DND-41 (cell line): Measurements from ENCODE around the gene CACNA2D3.

Experiments used
- ATAC-seq: fragments of 200-7000 bp; cut with Tn5 transposase; 3 replicates; pipeline ENCODE4 v1.9.1; 2021; ENCODE audit warnings: low read depth; ENCODE audit not compliant: insufficient read depth
- DNase-seq: peaks from one replicate; pipeline ENCODE4 v3.0.0-alpha.2; 2020
- H2AFZ ChIP-seq: 2 replicates; pipeline ENCODE4 v1.6.0; 2012; ENCODE audit warnings: low read depth, low read length
- H3K27ac ChIP-seq: 2 replicates; pipeline ENCODE4 v1.5.1; 2012; ENCODE audit warnings: low read length, inconsistent platforms
- H3K27me3 ChIP-seq: fragments of 200-600 bp; sonication (generic); 2 replicates; pipeline ENCODE4 v1.6.0; 2012; ENCODE audit warnings: low read length, mild to moderate bottlenecking, inconsistent platforms; ENCODE audit not compliant: insufficient read depth, poor library complexity
- H3K36me3 ChIP-seq: 2 replicates; pipeline ENCODE4 v1.5.1; 2012; ENCODE audit warnings: low read length, inconsistent platforms; ENCODE audit not compliant: insufficient read depth
- H3K4me1 ChIP-seq: 2 replicates; pipeline ENCODE4 v1.5.1; 2012; ENCODE audit warnings: mild to moderate bottlenecking, low read length; ENCODE audit not compliant: insufficient read depth
- H3K4me2 ChIP-seq: 2 replicates; pipeline ENCODE4 v1.6.0; 2012; ENCODE audit warnings: mild to moderate bottlenecking, moderate library complexity, low read length, inconsistent platforms; ENCODE audit not compliant: insufficient read depth
- H3K4me3 ChIP-seq, 2 experiments: fragments of 200-600 bp in 1 of 2; shearing (Covaris generic) in 1 of 2; 2 replicates each; pipeline ENCODE4 v1.5.1; 2012 to 2016; ENCODE audit warnings: inconsistent platforms in 2 of 2, low read length in 2 of 2, mild to moderate bottlenecking in 2 of 2, low read depth in 1 of 2, moderate library complexity in 1 of 2
- H3K79me2 ChIP-seq: 2 replicates; pipeline ENCODE4 v1.6.0; 2012; ENCODE audit warnings: low read length, inconsistent platforms; ENCODE audit not compliant: insufficient read depth
- H3K9ac ChIP-seq: 2 replicates; pipeline ENCODE4 v1.6.0; 2012; ENCODE audit warnings: low read depth, mild to moderate bottlenecking, inconsistent platforms, low read length, moderate library complexity
- H3K9me3 ChIP-seq: 2 replicates; pipeline ENCODE4 v1.5.1; 2012; ENCODE audit warnings: low read length, moderate library complexity, mild to moderate bottlenecking, inconsistent platforms; ENCODE audit not compliant: insufficient read depth, severe bottlenecking
- H4K20me1 ChIP-seq: 2 replicates; pipeline ENCODE4 v1.6.0; 2012; ENCODE audit warnings: low read length; ENCODE audit not compliant: insufficient read depth
- EZH2 ChIP-seq: IDR thresholded peaks from 3 replicates; pipeline ENCODE4 v1.6.1; 2012; ENCODE audit warnings: borderline replicate concordance, low read depth, mild to moderate bottlenecking, moderate library complexity, low read length, inconsistent platforms; ENCODE audit not compliant: severe bottlenecking
- TF ChIP-seq, protein P1 (sequence below): IDR thresholded peaks from 2 replicates; pipeline ENCODE4 v1.5.1; 2012; ENCODE audit warnings: borderline replicate concordance, low read length, moderate library complexity, mild to moderate bottlenecking; ENCODE audit not compliant: poor library complexity, severe bottlenecking; ENCODE audit errors: extremely low read depth

Gene CACNA2D3

DNA sequence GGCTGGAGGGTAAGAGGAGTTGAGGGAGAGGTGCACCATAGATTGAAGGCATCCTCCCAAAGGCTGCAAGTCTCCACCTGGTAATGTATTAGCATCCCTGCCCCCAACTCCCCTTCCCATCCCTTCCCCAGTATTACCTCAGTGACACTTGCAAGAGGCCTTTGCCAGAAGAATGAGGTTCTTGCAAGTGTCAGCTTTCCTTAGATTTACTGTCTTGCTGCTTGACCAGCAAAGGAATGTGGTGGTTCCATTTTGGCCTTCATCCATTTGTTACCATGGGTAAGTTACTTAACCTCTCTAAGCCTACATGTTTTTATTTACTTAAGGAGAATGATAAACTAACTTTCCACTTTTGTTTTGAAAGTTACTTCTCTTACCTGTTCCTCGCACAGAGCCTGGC is 696.6 kb downstream of the CACNA2D3 start:
- Histone ChIP-seq H2AFZ (no peak overlapping the region), H3K27ac (no peak overlapping the region), H3K36me3 (no peaks in the 10 kb centered on the region), H3K4me2 (no peak overlapping the region), H3K27me3 (no peaks in the 10 kb centered on the region), H3K9me3 (no peaks in the 10 kb centered on the region), H4K20me1 (no peaks in the 10 kb centered on the region), H3K4me3 (no peak overlapping the region), H3K79me2 (no peaks in the 10 kb centered on the region), H3K9ac (no peak overlapping the region), H3K4me1 (no peaks in the 10 kb centered on the region)
- no peak for ATAC-seq
- no peak for TF ChIP-seq EZH2
- TF ChIP-seq, protein P1, sequence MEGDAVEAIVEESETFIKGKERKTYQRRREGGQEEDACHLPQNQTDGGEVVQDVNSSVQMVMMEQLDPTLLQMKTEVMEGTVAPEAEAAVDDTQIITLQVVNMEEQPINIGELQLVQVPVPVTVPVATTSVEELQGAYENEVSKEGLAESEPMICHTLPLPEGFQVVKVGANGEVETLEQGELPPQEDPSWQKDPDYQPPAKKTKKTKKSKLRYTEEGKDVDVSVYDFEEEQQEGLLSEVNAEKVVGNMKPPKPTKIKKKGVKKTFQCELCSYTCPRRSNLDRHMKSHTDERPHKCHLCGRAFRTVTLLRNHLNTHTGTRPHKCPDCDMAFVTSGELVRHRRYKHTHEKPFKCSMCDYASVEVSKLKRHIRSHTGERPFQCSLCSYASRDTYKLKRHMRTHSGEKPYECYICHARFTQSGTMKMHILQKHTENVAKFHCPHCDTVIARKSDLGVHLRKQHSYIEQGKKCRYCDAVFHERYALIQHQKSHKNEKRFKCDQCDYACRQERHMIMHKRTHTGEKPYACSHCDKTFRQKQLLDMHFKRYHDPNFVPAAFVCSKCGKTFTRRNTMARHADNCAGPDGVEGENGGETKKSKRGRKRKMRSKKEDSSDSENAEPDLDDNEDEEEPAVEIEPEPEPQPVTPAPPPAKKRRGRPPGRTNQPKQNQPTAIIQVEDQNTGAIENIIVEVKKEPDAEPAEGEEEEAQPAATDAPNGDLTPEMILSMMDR, result no peak
- DNase-seq, result no peak

DNA sequence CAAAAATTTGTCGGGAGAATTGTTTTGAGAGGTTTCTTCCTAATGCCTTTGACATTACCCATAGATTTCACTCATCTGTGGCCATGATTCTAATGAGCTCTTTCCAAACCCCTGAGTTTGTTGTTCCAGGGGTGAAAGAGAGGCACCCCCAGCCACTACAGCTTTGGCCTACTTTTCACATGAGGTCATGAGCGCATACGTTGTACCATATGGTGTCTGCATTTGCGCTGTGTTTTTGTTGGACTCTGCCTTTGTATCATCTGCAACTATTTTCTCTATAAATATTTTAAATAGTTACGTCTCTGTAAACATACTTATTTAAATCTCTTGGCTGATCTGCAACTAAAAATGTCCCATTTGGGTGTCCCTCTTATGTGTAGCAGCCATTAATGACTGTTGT is 697.6 kb downstream of the CACNA2D3 start:
- Histone ChIP-seq H4K20me1 (no peaks in the 10 kb centered on the region), H2AFZ (no peak overlapping the region), H3K4me3 (no peak overlapping the region), H3K9ac (no peak overlapping the region), H3K27ac (no peak overlapping the region), H3K9me3 (no peaks in the 10 kb centered on the region), H3K27me3 (no peaks in the 10 kb centered on the region), H3K36me3 (no peaks in the 10 kb centered on the region), H3K4me2 (no peak overlapping the region), H3K79me2 (no peaks in the 10 kb centered on the region), H3K4me1 (no peaks in the 10 kb centered on the region)
- TF ChIP-seq, protein P1, result no peak
- TF ChIP-seq EZH2, result no peak
- ATAC-seq (no peak), DNase-seq (no peak)

DNA sequence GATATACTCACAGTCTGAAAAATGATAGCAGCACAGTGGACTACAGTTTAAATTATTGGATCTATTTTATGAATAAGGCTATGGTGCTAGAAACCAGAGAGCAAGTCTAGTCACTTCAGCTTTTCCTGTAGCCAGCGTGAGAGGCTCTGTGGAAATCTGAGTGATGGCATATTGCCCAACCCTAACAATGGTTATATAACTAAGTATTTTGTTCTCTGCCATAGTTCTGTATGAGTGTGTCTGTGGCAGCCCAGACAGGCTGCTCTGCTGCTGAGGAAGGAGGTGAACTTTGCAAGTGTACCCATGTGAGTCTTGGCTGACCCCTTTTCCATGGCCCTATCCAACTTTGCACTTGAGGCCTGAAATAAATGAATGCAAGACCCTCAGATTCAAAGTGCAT is 699.9 kb downstream of the CACNA2D3 start:
- Histone ChIP-seq H3K79me2 (no peaks in the 10 kb centered on the region), H3K36me3 (no peaks in the 10 kb centered on the region), H3K27ac (no peak overlapping the region), H2AFZ (no peak overlapping the region), H3K9me3 (no peaks in the 10 kb centered on the region), H3K4me2 (no peak overlapping the region), H3K9ac (no peak overlapping the region), H3K4me3 (no peak overlapping the region), H3K27me3 (no peaks in the 10 kb centered on the region), H3K4me1 (no peaks in the 10 kb centered on the region), H4K20me1 (no peaks in the 10 kb centered on the region)
- DNase-seq (no peak), ATAC-seq (no peak)
- TF ChIP-seq EZH2, result no peak
- TF ChIP-seq, protein P1, result no peak

DNA sequence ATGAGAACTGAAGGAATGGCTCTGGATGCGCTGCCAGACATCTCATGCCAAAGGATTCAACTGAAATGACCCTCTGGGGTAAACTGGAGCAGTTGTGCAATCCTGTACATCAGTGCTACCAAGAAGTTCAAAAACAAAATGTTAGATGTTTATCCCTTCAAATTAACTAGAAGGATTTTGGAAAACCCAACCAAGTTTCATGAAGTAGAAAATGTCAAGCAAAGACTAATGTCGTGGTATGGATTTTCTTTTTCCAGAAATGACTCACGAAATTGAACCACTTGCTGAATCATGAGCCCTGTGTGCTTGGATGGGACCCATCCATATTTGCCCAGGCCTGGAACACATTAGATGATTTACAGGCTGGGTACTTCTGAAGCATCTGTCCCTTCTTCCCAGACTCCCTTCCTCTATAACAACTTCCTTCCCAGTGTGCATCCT is 703.9 kb downstream of the CACNA2D3 start:
- H3K4me1 ChIP-seq, result no peaks in the 10 kb centered on the region
- H2AFZ ChIP-seq, result no peak overlapping the region
- no peaks in the 10 kb centered on the region for H3K9me3 ChIP-seq
- H3K4me3 ChIP-seq, result no peak overlapping the region
- no peak overlapping the region for H3K9ac ChIP-seq
- no peaks in the 10 kb centered on the region for H4K20me1 ChIP-seq
- H3K36me3 ChIP-seq, result no peaks in the 10 kb centered on the region
- H3K4me2 ChIP-seq, result no peak overlapping the region
- H3K27ac ChIP-seq, result no peak overlapping the region
- H3K27me3 ChIP-seq, result no peaks in the 10 kb centered on the region
- H3K79me2 ChIP-seq, result no peaks in the 10 kb centered on the region
- TF ChIP-seq, protein P1, result no peak
- TF ChIP-seq EZH2, result no peak
- DNase-seq, result no peak
- ATAC-seq, result no peak
